Measurements from ENCODE around the gene UST.

DNA sequence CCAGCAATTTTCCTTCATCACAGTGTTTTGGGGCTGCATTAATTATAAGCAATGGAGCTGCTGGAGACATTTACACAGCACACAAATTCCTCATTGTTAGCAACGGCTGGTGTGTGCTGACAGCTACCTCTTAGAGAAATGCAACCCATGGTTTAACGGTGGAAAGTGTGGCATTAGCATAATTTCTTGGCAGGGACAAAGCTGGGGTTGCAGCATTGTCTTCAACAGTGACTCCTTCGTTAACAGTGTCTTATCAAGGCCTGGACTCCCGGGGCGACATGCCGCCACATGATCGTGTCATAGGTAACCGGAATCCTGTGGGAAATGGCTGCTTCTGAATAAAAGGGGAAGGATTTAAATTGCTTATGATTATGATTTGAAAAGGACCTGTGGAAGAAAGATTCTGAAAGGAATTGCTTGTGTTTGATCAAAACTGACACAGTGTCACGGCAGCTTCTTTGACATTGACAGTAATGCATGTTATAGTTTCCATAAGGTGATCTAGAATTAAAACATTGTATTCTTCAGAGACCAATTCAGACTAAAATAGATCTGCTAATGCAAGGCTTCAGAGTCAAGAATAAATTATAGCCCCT, 128.0 kb downstream of the UST start:
- TF ChIP-seq SUZ12 (IDR thresholded peaks at IDR 0.05) (no peak), FOXK2 (IDR thresholded peaks at IDR 0.05) (no peak), SP1 (IDR thresholded peaks at IDR 0.05) (no peak), ARNT (IDR thresholded peaks at IDR 0.05) (no peak), FOXM1 (IDR thresholded peaks at IDR 0.05; ENCODE audit: borderline replicate concordance) (no peak), BHLHE40 (IDR thresholded peaks at IDR 0.05; ENCODE audit: borderline replicate concordance) (no peak), TARDBP (IDR thresholded peaks at IDR 0.05) (no peak), NFRKB (IDR thresholded peaks at IDR 0.05) (no peak)
- TF ChIP-seq, protein P1, sequence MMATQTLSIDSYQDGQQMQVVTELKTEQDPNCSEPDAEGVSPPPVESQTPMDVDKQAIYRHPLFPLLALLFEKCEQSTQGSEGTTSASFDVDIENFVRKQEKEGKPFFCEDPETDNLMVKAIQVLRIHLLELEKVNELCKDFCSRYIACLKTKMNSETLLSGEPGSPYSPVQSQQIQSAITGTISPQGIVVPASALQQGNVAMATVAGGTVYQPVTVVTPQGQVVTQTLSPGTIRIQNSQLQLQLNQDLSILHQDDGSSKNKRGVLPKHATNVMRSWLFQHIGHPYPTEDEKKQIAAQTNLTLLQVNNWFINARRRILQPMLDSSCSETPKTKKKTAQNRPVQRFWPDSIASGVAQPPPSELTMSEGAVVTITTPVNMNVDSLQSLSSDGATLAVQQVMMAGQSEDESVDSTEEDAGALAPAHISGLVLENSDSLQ (IDR thresholded peaks at IDR 0.05), result peak; percentile 40; the same call in 1 of the 2 replicates
